GM21526 (cell line): ENCODE measurements around the gene TRIM46.
"Not testable (repeated sequence)": the region's sequence is repeated elsewhere in the genome, so short reads cannot be mapped to it uniquely, and the experiment has no call there.

ENCODE experiments used
- ATAC-seq: cut with Tn5 transposase; IDR thresholded peaks from one replicate; pipeline ENCODE4 v1.9.1; 2021; ENCODE audit warnings: moderate library complexity; ENCODE audit not compliant: unreplicated experiment, low FRiP score

TRIM46 gene

GRCh38 chr1:155137154-155137949 is 36.3 kb upstream of the TRIM46 start:
- ATAC-seq, result no peak

- no peak for ATAC-seq
These were observed 33.6 kb upstream of the TRIM46 start, which contains the start of gene DPM3 for GRCh38 chr1:155139895-155140629. TSS of gene DPM3 (minus strand) at chr1:155140531. CDS start at chr1:155140240, 291 bp downstream.

GRCh38 chr1:155140630-155140953 is 33.1 kb upstream of the TRIM46 start:
- ATAC-seq, result no peak

GRCh38 chr1:155141749-155142148 is 31.9 kb upstream of the TRIM46 start:
- no peak for ATAC-seq

GRCh38 chr1:155145491-155145890 is 28.2 kb upstream of the TRIM46 start:
- ATAC-seq, result no peak

- ATAC-seq, result not testable (repeated sequence)
These were observed 17.5 kb upstream of the TRIM46 start for GRCh38 chr1:155155996-155156643.

GRCh38 chr1:155158991-155159390 is 14.7 kb upstream of the TRIM46 start:
- no peak for ATAC-seq

- no peak for ATAC-seq
These were observed 13.5 kb upstream of the TRIM46 start for GRCh38 chr1:155160128-155160527.

- ATAC-seq, result not testable (repeated sequence)
These were observed 11.0 kb upstream of the TRIM46 start for GRCh38 chr1:155162631-155163030.

- not testable (repeated sequence) for ATAC-seq
These were observed 9.9 kb upstream of the TRIM46 start for GRCh38 chr1:155163785-155164184.

GRCh38 chr1:155164625-155165024 is 9.0 kb upstream of the TRIM46 start:
- ATAC-seq, result not testable (repeated sequence)

- ATAC-seq, result no peak
These were observed 7.6 kb upstream of the TRIM46 start for GRCh38 chr1:155166051-155166470.

- ATAC-seq, result no peak
These were observed 7.0 kb upstream of the TRIM46 start for GRCh38 chr1:155166471-155167165.

GRCh38 chr1:155167166-155168104 is 6.2 kb upstream of the TRIM46 start:
- ATAC-seq, result peak; percentile 49

- ATAC-seq, result not testable (repeated sequence)
These were observed 5.6 kb upstream of the TRIM46 start for GRCh38 chr1:155168105-155168445.

GRCh38 chr1:155168456-155169210 is 5.0 kb upstream of the TRIM46 start:
- ATAC-seq, result no peak

GRCh38 chr1:155169541-155169940 is 4.1 kb upstream of the TRIM46 start:
- ATAC-seq, result no peak

- no peak for ATAC-seq
These were observed 3.4 kb upstream of the TRIM46 start for GRCh38 chr1:155170101-155170785.
